Hepatocyte (in vitro differentiated cells): ENCODE data around the gene YTHDF2.

ENCODE experiments used
- EZH2phosphoT487 ChIP-seq: fragments of 200-600 bp; sonication (generic); IDR thresholded peaks from one replicate; pipeline ENCODE4 v1.6.1; 2018; ENCODE audit warnings: antibody characterized with exemption, mild to moderate bottlenecking, low read depth, moderate library complexity; ENCODE audit not compliant: unreplicated experiment, severe bottlenecking
- TF ChIP-seq, protein P1 (sequence below): fragments of 200-600 bp; sonication (generic); IDR thresholded peaks from 2 replicates; pipeline ENCODE4 v1.5.1; 2016; ENCODE audit warnings: antibody characterized with exemption, mild to moderate bottlenecking; ENCODE audit not compliant: poor library complexity

DNA sequence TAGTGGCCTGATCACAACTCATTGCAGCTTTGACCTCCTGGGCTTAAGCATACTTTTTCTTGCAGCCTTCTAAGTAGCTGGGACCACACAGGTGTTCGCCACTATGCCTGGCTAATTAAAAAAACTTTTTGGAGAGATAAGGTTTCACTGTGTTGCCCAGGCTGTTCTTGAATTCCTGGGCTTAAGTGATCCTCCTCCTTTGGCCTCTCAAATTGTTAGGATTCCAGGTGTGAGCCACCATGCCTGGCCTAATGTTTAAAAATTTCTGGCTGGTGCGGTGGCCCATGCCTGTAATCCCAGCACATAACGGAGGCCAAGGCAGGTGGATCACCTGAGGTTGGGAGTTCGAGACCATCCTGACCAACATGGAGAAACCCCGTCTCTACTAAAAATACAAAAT is 24.4 kb downstream of the YTHDF2 start:
- TF ChIP-seq, protein P1, sequence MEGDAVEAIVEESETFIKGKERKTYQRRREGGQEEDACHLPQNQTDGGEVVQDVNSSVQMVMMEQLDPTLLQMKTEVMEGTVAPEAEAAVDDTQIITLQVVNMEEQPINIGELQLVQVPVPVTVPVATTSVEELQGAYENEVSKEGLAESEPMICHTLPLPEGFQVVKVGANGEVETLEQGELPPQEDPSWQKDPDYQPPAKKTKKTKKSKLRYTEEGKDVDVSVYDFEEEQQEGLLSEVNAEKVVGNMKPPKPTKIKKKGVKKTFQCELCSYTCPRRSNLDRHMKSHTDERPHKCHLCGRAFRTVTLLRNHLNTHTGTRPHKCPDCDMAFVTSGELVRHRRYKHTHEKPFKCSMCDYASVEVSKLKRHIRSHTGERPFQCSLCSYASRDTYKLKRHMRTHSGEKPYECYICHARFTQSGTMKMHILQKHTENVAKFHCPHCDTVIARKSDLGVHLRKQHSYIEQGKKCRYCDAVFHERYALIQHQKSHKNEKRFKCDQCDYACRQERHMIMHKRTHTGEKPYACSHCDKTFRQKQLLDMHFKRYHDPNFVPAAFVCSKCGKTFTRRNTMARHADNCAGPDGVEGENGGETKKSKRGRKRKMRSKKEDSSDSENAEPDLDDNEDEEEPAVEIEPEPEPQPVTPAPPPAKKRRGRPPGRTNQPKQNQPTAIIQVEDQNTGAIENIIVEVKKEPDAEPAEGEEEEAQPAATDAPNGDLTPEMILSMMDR = no peak
- TF ChIP-seq EZH2phosphoT487 = no peak
